ENCODE results near the gene SCCPDH. TPM values are rescaled to one million over a fixed set of nuclear protein-coding genes. Genes with fewer than 3 reads are reported as not detected.
A peak's percentile ranks its signal among the peaks of the same experiment; 100 is the strongest.
"Not testable (repeated sequence)": the region's sequence is repeated elsewhere in the genome, so short reads cannot be mapped to it uniquely, and the experiment has no call there.

Gene SCCPDH
- total RNA-seq, 1 experiment from 2014 or later: 32.2 TPM

DNA sequence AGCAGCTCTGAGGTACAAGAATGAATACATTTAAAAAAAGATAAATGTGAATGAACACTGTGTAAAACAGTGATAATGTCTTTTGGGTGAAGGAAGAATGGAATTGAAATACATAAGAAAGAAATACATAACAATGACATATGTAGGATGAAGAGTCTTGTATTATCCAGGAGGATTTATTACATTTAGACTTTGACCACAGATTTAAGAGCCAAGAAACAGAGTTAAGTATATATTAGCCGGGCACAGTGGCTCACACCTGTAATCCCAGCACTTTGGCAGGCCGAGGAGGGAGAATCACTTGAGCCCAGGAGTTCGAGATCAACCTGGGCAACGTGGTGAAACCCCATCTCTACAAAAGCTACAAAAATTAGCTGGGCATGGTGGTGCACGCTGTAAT, 79.7 kb downstream of the SCCPDH start:
- Mint-ChIP-seq H3K9me3 (ENCODE audit: unreplicated experiment) (peaks cover 8% of the 10 kb centered on the region), H3K36me3 (ENCODE audit: insufficient read depth, unreplicated experiment) (no peaks in the 10 kb centered on the region), H3K4me1 (ENCODE audit: insufficient read depth, unreplicated experiment) (no peaks in the 10 kb centered on the region), H3K4me3 (ENCODE audit: unreplicated experiment) (no peak overlapping the region), H3K27ac (ENCODE audit: low read depth, unreplicated experiment) (no peak overlapping the region), H3K27me3 (ENCODE audit: insufficient read depth, unreplicated experiment) (peaks cover 13% of the 10 kb centered on the region)
- TF ChIP-seq, protein P1, sequence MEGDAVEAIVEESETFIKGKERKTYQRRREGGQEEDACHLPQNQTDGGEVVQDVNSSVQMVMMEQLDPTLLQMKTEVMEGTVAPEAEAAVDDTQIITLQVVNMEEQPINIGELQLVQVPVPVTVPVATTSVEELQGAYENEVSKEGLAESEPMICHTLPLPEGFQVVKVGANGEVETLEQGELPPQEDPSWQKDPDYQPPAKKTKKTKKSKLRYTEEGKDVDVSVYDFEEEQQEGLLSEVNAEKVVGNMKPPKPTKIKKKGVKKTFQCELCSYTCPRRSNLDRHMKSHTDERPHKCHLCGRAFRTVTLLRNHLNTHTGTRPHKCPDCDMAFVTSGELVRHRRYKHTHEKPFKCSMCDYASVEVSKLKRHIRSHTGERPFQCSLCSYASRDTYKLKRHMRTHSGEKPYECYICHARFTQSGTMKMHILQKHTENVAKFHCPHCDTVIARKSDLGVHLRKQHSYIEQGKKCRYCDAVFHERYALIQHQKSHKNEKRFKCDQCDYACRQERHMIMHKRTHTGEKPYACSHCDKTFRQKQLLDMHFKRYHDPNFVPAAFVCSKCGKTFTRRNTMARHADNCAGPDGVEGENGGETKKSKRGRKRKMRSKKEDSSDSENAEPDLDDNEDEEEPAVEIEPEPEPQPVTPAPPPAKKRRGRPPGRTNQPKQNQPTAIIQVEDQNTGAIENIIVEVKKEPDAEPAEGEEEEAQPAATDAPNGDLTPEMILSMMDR (IDR thresholded peaks at IDR 0.05; ENCODE audit: unreplicated experiment): no peak
- ChIA-PET POLR2A (interaction anchor here (0.6 kb wide), 1 partner anchor 63 kb away, joined by 3 read pairs; no protein-coding TSS in a partner anchor), CTCF (interaction anchor here (0.6 to 1.1 kb wide), 3 partner anchors 11 to 347 kb away, joined by 3 read pairs; no protein-coding TSS in a partner anchor)
- DNase-seq (ENCODE audit: unreplicated experiment): no peak
- intact Hi-C loops (cut with micrococcal nuclease): no loop called here
- no TSS peak for BruUV-seq (replicated peaks)

DNA sequence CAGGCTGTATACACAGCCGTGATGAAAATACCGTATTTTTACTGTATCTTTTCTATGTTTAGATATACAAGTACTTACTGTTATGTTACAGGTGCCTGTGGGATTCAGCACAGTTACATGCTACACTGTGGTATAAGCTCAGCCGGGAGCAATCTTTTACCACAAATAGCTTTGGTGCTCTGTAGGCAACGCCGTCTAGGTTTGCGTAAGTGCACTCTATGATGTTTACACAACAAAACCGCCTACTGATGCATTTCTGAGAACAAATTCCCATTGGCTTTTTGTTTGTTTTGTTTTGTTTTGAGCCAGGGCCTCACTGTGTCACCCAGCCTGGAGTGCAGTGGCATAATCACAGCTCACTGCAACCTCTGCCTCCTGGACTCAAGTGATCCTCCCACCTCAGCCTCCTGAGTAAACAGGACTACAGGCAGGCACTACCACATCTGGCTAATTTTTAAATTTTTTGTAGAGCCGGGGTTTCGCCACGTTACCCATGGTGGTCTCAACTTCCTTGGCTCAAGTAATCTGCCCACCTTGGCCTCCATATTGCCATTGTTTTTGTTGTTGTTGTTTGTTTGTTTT, 81.0 kb downstream of the SCCPDH start:
- Mint-ChIP-seq H3K27me3 (ENCODE audit: insufficient read depth, unreplicated experiment) (peaks cover 13% of the 10 kb centered on the region), H3K27ac (ENCODE audit: low read depth, unreplicated experiment) (no peak overlapping the region), H3K9me3 (ENCODE audit: unreplicated experiment) (peaks cover 8% of the 10 kb centered on the region), H3K4me1 (ENCODE audit: insufficient read depth, unreplicated experiment) (no peaks in the 10 kb centered on the region), H3K4me3 (ENCODE audit: unreplicated experiment) (no peak overlapping the region), H3K36me3 (ENCODE audit: insufficient read depth, unreplicated experiment) (no peaks in the 10 kb centered on the region)
- BruUV-seq (replicated peaks): no TSS peak
- CTCF ChIA-PET: no interaction called here
- peak; percentile 51 for DNase-seq (ENCODE audit: unreplicated experiment)
- TF ChIP-seq, protein P1 (IDR thresholded peaks at IDR 0.05; ENCODE audit: unreplicated experiment): no peak
- intact Hi-C loops (cut with micrococcal nuclease): no loop called here
- POLR2A ChIA-PET: interaction anchor here (0.9 kb wide), 1 partner anchor 18 kb away, joined by 3 read pairs; no protein-coding TSS in a partner anchor

DNA sequence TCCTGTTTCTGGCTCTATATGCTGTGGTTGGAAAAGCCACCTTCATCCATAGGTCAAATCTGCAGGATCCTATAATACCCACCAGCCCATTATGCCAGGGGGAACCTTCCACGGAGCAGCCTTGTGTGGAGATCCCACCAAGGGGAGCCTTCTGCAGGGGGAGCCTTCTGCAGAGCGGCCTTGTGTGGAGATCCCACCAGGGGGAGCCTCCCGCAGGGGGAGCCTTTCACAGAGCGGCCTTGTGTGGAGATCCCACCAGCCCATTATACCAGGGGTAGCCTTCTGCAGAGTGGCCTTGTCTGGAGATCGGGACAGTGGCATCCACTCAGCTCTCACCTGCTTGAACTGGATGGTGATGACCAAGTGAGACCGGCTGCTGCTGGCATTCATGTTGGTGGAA, 85.3 kb downstream of the SCCPDH start:
- POLR2A ChIA-PET: no interaction called here
- TF ChIP-seq, protein P1 (IDR thresholded peaks at IDR 0.05; ENCODE audit: unreplicated experiment): no peak
- H3K27me3 Mint-ChIP-seq (ENCODE audit: insufficient read depth, unreplicated experiment): peaks cover 15% of the 10 kb centered on the region
- CTCF ChIA-PET: interaction anchor here (0.6 kb wide), 1 partner anchor 194 kb away, joined by 3 read pairs; no protein-coding TSS in a partner anchor
- H3K4me1 Mint-ChIP-seq (ENCODE audit: insufficient read depth, unreplicated experiment): no peaks in the 10 kb centered on the region
- intact Hi-C loops (cut with micrococcal nuclease): no loop called here
- no peaks in the 10 kb centered on the region for H3K9me3 Mint-ChIP-seq (ENCODE audit: unreplicated experiment)
- H3K36me3 Mint-ChIP-seq (ENCODE audit: insufficient read depth, unreplicated experiment): no peaks in the 10 kb centered on the region
- no peak for DNase-seq (ENCODE audit: unreplicated experiment)
- no peak overlapping the region for H3K4me3 Mint-ChIP-seq (ENCODE audit: unreplicated experiment)
- no TSS peak for BruUV-seq (replicated peaks)
- no peak overlapping the region for H3K27ac Mint-ChIP-seq (ENCODE audit: low read depth, unreplicated experiment)

DNA sequence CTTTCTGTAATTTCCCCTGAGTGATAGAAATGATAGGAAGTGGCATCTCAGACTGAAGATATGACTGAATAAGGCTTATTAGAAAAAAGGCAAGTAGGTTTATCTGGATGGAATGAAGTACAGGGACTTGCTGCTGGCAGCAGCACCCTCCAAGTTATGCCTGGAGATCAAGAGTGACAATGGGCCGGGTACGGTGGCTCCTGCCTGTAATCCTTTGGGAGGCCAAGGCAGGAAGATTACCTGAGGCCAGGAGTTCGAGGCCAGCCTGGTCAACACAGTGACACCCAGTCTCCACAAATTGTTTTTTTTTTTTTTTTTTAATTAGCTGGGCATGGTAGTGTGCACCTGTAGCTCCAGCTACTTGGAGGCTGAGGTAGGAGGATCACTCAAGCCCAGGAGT, 87.8 kb downstream of the SCCPDH start:
- H3K36me3 Mint-ChIP-seq (ENCODE audit: insufficient read depth, unreplicated experiment): no peaks in the 10 kb centered on the region
- TF ChIP-seq, protein P1 (IDR thresholded peaks at IDR 0.05; ENCODE audit: unreplicated experiment): no peak

DNA sequence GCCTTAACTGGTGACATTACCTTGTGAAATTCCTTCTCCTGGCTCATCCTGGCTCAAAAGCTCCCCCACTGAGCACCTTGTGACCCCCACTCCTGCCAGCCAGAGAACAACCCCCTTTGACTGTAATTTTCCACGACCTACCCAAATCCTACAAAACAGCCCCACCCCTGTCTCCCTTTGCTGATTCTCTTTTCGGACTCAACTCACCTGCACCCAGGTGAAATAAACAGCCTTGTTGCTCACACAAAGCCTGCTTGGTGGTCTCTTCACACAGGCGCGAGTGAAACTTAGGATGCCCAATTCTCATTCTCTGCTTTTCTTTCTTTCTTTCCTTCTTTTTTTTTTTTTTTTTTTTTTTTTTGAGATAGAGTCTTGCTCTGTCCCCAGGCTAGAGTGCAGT, 89.1 kb downstream of the SCCPDH start:
- H3K27ac Mint-ChIP-seq (ENCODE audit: low read depth, unreplicated experiment); DNase-seq (ENCODE audit: unreplicated experiment): not testable (repeated sequence)

More for the DNA sequence above, 87.8 kb downstream of the SCCPDH start:
- POLR2A ChIA-PET: no interaction called here
- H3K4me1 Mint-ChIP-seq (ENCODE audit: insufficient read depth, unreplicated experiment): no peaks in the 10 kb centered on the region
- BruUV-seq (replicated peaks): no TSS peak
- CTCF ChIA-PET: interaction anchor here (0.6 to 0.7 kb wide), 3 partner anchors 18 to 122 kb away, joined by 3 to 4 read pairs (median 3); no protein-coding TSS in a partner anchor
- H3K27me3 Mint-ChIP-seq (ENCODE audit: insufficient read depth, unreplicated experiment): peaks cover 40% of the 10 kb centered on the region
- no peak overlapping the region for H3K27ac Mint-ChIP-seq (ENCODE audit: low read depth, unreplicated experiment)
- no peak overlapping the region for H3K4me3 Mint-ChIP-seq (ENCODE audit: unreplicated experiment)
- intact Hi-C loops (cut with micrococcal nuclease): no loop called here
- DNase-seq (ENCODE audit: unreplicated experiment): no peak
- H3K9me3 Mint-ChIP-seq (ENCODE audit: unreplicated experiment): no peaks in the 10 kb centered on the region

More for the DNA sequence above, 89.1 kb downstream of the SCCPDH start:
- POLR2A ChIA-PET; BruUV-seq (replicated peaks); H3K36me3 Mint-ChIP-seq (ENCODE audit: insufficient read depth, unreplicated experiment); H3K4me3 Mint-ChIP-seq (ENCODE audit: unreplicated experiment); H3K9me3 Mint-ChIP-seq (ENCODE audit: unreplicated experiment); intact Hi-C loops (cut with micrococcal nuclease); H3K4me1 Mint-ChIP-seq (ENCODE audit: insufficient read depth, unreplicated experiment): not testable (repeated sequence)
- CTCF ChIA-PET: interaction anchor here (1.4 kb wide), 1 partner anchor 12 kb away, joined by 3 read pairs; no protein-coding TSS in a partner anchor
- H3K27me3 Mint-ChIP-seq (ENCODE audit: insufficient read depth, unreplicated experiment): peaks cover 37% of the 10 kb centered on the region

Data from MCF 10A (cell line).